Measurements from ENCODE around the gene PGC.

Gene PGC

DNA sequence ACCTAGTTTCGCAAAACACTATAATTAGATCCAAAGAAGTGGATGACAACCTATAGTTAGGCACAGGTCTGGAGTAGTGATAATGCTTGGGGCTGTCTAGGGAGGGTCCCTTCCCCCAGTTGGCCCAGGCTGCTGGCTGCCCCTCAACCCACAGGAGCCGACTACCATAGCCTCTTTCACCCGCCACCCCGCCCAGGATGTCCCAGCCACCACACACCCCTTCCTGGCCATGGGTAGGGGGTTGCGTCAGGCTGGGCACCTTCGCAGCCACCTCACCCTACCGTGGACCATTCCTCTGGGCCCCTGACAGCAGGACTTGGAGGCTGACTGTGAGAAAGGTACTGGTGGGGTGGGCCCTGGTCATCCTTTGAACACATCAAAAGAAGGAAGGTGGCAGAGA, 20.3 kb downstream of the PGC start:
- H3K27ac ChIP-seq = no peak overlapping the region
- H3K9me3 ChIP-seq = no peaks in the 10 kb centered on the region
- TF ChIP-seq, protein P1, sequence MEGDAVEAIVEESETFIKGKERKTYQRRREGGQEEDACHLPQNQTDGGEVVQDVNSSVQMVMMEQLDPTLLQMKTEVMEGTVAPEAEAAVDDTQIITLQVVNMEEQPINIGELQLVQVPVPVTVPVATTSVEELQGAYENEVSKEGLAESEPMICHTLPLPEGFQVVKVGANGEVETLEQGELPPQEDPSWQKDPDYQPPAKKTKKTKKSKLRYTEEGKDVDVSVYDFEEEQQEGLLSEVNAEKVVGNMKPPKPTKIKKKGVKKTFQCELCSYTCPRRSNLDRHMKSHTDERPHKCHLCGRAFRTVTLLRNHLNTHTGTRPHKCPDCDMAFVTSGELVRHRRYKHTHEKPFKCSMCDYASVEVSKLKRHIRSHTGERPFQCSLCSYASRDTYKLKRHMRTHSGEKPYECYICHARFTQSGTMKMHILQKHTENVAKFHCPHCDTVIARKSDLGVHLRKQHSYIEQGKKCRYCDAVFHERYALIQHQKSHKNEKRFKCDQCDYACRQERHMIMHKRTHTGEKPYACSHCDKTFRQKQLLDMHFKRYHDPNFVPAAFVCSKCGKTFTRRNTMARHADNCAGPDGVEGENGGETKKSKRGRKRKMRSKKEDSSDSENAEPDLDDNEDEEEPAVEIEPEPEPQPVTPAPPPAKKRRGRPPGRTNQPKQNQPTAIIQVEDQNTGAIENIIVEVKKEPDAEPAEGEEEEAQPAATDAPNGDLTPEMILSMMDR (IDR thresholded peaks at IDR 0.05) = no peak
- H3K4me1 ChIP-seq = peaks cover 0 to 63% (median 26%) of the 10 kb centered on the region in 4 donors
- H3K4me3 ChIP-seq = no peak overlapping the region
- DNase-seq = no peak
- intact Hi-C loops (cut with DNase I; ENCODE audit: low total_unique reads) = no loop called here
- no peaks in the 10 kb centered on the region for H3K36me3 ChIP-seq
- H3K27me3 ChIP-seq = no peaks in the 10 kb centered on the region

DNA sequence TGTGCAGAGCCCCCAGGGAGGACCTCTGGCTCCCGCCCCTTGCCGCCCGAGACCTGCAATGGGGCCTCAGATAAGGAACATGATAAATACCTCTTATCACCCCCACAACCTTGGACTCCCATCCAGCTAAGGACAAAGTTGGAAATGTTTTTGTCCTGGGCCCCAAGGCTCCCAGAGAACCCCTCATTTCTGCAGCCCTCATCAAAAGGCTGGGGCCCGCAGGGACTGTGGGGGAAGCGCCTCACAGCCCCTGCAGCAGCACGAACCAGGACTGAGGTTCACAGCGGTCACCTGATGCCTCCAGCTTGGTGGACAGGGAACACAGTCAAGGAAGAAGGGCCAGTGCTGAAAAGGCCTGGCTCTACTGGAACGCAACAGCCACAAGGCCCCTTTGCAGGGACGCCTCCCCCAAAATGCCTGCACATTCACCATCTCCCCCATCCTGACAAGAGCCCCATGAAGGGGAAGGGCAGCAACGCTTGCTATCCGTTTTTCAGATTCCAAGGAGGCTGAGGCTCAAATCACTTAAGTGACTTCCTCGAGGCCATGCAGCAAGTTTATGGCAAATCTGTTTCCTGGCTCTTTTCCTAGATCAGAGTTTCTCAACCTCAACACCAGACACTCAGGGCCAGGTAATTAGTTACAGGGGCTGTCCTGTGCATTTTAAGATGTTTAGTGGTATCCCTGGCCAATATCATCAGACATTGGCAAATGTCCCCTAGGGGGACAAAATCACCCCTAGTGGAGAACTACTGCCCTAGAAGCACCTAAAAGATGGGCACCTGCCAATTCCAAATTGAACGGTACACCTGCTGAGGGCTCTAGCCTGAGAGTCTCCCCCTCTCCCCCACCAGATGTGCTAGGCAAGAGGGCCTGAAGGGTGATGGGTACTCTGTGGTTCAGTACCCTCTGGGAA, 22.4 kb downstream of the PGC start:
- TF ChIP-seq, protein P1 (IDR thresholded peaks at IDR 0.05) = no peak
- intact Hi-C loops (cut with DNase I; ENCODE audit: low total_unique reads) = no loop called here
- Histone ChIP-seq H3K27me3 (no peaks in the 10 kb centered on the region), H3K4me3 (no peak overlapping the region), H3K4me1 (peaks cover 0 to 52% (median 24%) of the 10 kb centered on the region in 4 donors), H3K9me3 (no peaks in the 10 kb centered on the region), H3K36me3 (no peaks in the 10 kb centered on the region), H3K27ac (no peak overlapping the region)
- no peak for DNase-seq

DNA sequence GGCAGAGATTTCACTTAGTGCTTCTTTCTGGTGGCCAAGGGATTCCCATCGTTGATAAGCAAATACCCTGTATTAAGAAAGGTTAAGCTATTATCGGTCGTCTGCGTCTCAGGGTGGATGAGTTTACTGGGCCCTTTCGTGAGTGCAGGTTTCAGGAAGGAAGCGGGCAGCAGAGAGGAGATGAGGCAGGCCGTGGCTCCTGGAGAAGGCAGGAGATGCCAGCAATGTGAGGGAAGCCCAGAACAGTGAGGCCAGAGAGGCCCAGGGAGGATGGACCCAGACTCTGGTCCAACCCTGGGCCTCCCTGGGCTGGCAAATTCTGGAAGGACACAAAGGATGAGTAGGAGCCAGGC, 23.0 kb downstream of the PGC start:
- H3K27ac ChIP-seq = peak overlapping the region in 1 of 2 donors; percentile 61
- no peaks in the 10 kb centered on the region for H3K9me3 ChIP-seq
- peaks cover 0 to 50% (median 26%) of the 10 kb centered on the region in 4 donors for H3K4me1 ChIP-seq
- H3K36me3 ChIP-seq = no peaks in the 10 kb centered on the region
- intact Hi-C loops (cut with DNase I; ENCODE audit: low total_unique reads) = no loop called here
- TF ChIP-seq, protein P1 (IDR thresholded peaks at IDR 0.05) = no peak
- H3K4me3 ChIP-seq = no peak overlapping the region
- DNase-seq = no peak
- no peaks in the 10 kb centered on the region for H3K27me3 ChIP-seq

DNA sequence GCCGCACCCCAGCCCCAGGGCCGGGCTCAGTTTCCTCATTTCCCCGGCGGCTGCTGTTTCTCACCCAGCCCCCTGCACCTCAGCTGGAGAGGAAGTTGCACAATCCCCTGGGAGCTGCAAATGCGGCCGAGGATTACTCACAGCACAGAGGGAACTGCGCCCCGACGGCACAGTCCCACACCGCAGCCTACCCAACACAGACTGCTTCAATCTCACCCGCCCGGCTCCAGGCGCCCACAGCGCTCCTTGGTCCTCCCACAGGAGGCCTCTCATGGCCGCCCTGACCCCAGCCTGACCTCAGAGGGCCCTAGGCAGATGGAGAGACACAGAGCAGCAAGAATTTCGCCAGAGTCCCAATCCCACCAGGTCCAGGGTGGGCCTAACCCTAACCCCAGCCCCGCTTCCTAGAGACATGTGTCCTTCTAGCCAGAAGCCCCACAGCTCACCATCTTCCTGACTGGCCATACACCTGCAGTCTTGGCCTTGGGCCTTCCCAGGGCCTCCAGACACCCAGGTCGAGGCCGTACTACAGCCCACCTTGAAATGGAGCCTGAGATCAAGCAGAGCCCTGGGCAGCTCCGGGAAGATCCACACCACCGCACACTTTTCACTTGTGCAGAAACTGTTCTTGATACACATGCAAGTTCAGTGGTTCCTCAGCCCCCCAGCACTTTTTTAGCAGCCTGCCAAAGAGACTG, 23.5 kb downstream of the PGC start:
- H3K27ac ChIP-seq = peak overlapping the region; percentile 50 to 61
- H3K27me3 ChIP-seq = no peaks in the 10 kb centered on the region
- intact Hi-C loops (cut with DNase I; ENCODE audit: low total_unique reads) = no loop called here
- no peak overlapping the region for H3K4me3 ChIP-seq
- H3K36me3 ChIP-seq = no peaks in the 10 kb centered on the region
- H3K4me1 ChIP-seq = peaks cover 0 to 48% (median 29%) of the 10 kb centered on the region in 4 donors
- no peaks in the 10 kb centered on the region for H3K9me3 ChIP-seq
- DNase-seq = peak; percentile 80 to 89
- TF ChIP-seq, protein P1 (IDR thresholded peaks at IDR 0.05) = peak; percentile 13 to 24

DNA sequence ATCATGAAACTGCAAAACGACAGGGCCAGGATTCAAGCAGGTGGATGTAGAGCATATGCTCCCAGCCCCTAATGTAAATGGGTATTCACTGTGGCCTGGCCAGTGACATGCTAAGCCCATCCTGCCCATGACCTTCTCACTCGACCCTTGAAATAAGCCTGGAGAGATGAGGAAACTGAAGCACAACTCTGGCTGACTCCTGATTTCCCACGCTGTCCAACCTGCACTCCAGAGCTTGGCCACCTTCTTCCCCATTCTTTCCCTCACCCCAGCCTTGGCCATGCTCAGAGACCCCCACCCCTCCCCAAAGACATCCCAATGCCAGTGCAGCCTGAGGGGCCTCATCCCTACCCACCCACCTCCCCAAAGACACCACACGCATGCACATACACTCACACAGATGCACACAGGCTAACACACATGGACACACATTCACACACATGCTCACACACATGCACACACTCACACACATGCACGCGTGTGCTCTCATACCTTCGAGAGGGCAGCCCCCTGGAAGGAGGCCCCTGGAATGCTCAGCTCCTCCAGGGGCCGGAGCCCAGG, 24.1 kb downstream of the PGC start:
- H3K27me3 ChIP-seq = no peaks in the 10 kb centered on the region
- intact Hi-C loops (cut with DNase I; ENCODE audit: low total_unique reads) = no loop called here
- H3K27ac ChIP-seq = no peak overlapping the region
- no peaks in the 10 kb centered on the region for H3K9me3 ChIP-seq
- no peak overlapping the region for H3K4me3 ChIP-seq
- H3K36me3 ChIP-seq = no peaks in the 10 kb centered on the region
- DNase-seq = no peak
- TF ChIP-seq, protein P1 (IDR thresholded peaks at IDR 0.05) = no peak
- H3K4me1 ChIP-seq = peaks cover 0 to 44% (median 32%) of the 10 kb centered on the region in 4 donors
